Measurements from ENCODE around the gene WDR45B.

Gene WDR45B

GRCh38 chr17:82648165-82648668 lies at the start of gene WDR45B:
TSS of gene WDR45B (minus strand) at chr17:82648444. CDS start at chr17:82648340, 104 bp downstream.
- Histone ChIP-seq H3K4me1 (ENCODE audit: control insufficient read depth, insufficient read depth, low read length) (peaks cover 15% of the 10 kb centered on the region), H3K4me3 (ENCODE audit: low read length in 2 of 2) (peak within 1 kb of the TSS; percentile 89 to 91), H3K9ac (ENCODE audit: low read length in 2 of 2) (peak within 1 kb of the TSS; percentile 92), H3K27ac (ENCODE audit: low read length) (peak within 1 kb of the TSS; percentile 90), H3K27me3 (ENCODE audit: control insufficient read depth in 1 of 2, insufficient read depth in 2 of 2, low read length in 2 of 2) (no peaks in the 10 kb centered on the region), H3K36me3 (ENCODE audit: control insufficient read depth in 2 of 2, insufficient read depth in 2 of 2, low read length in 2 of 2) (peaks cover 11 to 14% of the 10 kb centered on the region in 2 donors), H3K9me3 (ENCODE audit: control insufficient read depth in 2 of 2, low read length in 2 of 2) (no peaks in the 10 kb centered on the region)

GRCh38 chr17:82697808-82698064 lies 49.5 kb upstream of the WDR45B start:
- H3K27ac ChIP-seq (ENCODE audit: low read length) = no peak overlapping the region
- H3K9me3 ChIP-seq (ENCODE audit: control insufficient read depth in 2 of 2, low read length in 2 of 2) = peaks cover 0 to 4% of the 10 kb centered on the region in 2 donors
- peaks cover 27% of the 10 kb centered on the region for H3K4me1 ChIP-seq (ENCODE audit: control insufficient read depth, insufficient read depth, low read length)
- H3K27me3 ChIP-seq (ENCODE audit: control insufficient read depth in 1 of 2, insufficient read depth in 2 of 2, low read length in 2 of 2) = no peaks in the 10 kb centered on the region
- H3K9ac ChIP-seq (ENCODE audit: low read length in 2 of 2) = peak overlapping the region; percentile 48 to 51
- H3K36me3 ChIP-seq (ENCODE audit: control insufficient read depth in 2 of 2, insufficient read depth in 2 of 2, low read length in 2 of 2) = no peaks in the 10 kb centered on the region
- peak overlapping the region; percentile 49 to 74 for H3K4me3 ChIP-seq (ENCODE audit: low read length in 2 of 2)

- H3K27me3 ChIP-seq (ENCODE audit: control insufficient read depth in 1 of 2, insufficient read depth in 2 of 2, low read length in 2 of 2) = no peaks in the 10 kb centered on the region
- peaks cover 0 to 4% of the 10 kb centered on the region in 2 donors for H3K9me3 ChIP-seq (ENCODE audit: control insufficient read depth in 2 of 2, low read length in 2 of 2)
- peaks cover 25% of the 10 kb centered on the region for H3K4me1 ChIP-seq (ENCODE audit: control insufficient read depth, insufficient read depth, low read length)
- peak overlapping the region; percentile 48 to 51 for H3K9ac ChIP-seq (ENCODE audit: low read length in 2 of 2)
- H3K4me3 ChIP-seq (ENCODE audit: low read length in 2 of 2) = peak overlapping the region; percentile 49 to 74
- H3K36me3 ChIP-seq (ENCODE audit: control insufficient read depth in 2 of 2, insufficient read depth in 2 of 2, low read length in 2 of 2) = no peaks in the 10 kb centered on the region
- H3K27ac ChIP-seq (ENCODE audit: low read length) = no peak overlapping the region
Observed at GRCh38 chr17:82696916-82697807, 48.9 kb upstream of the WDR45B start.

- no peaks in the 10 kb centered on the region for H3K36me3 ChIP-seq (ENCODE audit: control insufficient read depth in 2 of 2, insufficient read depth in 2 of 2, low read length in 2 of 2)
- no peak overlapping the region for H3K9ac ChIP-seq (ENCODE audit: low read length in 2 of 2)
- H3K9me3 ChIP-seq (ENCODE audit: control insufficient read depth in 2 of 2, low read length in 2 of 2) = peaks cover 0 to 4% of the 10 kb centered on the region in 2 donors
- no peaks in the 10 kb centered on the region for H3K27me3 ChIP-seq (ENCODE audit: control insufficient read depth in 1 of 2, insufficient read depth in 2 of 2, low read length in 2 of 2)
- H3K27ac ChIP-seq (ENCODE audit: low read length) = no peak overlapping the region
- H3K4me3 ChIP-seq (ENCODE audit: low read length in 2 of 2) = no peak overlapping the region
- peaks cover 22% of the 10 kb centered on the region for H3K4me1 ChIP-seq (ENCODE audit: control insufficient read depth, insufficient read depth, low read length)
Observed at GRCh38 chr17:82696259-82696658, 48.0 kb upstream of the WDR45B start.

- Histone ChIP-seq H3K36me3 (ENCODE audit: control insufficient read depth in 2 of 2, insufficient read depth in 2 of 2, low read length in 2 of 2) (peaks cover 0 to 2% of the 10 kb centered on the region in 2 donors), H3K9ac (ENCODE audit: low read length in 2 of 2) (no peak overlapping the region), H3K4me1 (ENCODE audit: control insufficient read depth, insufficient read depth, low read length) (peaks cover 21% of the 10 kb centered on the region), H3K27me3 (ENCODE audit: control insufficient read depth in 1 of 2, insufficient read depth in 2 of 2, low read length in 2 of 2) (no peaks in the 10 kb centered on the region), H3K27ac (ENCODE audit: low read length) (no peak overlapping the region), H3K4me3 (ENCODE audit: low read length in 2 of 2) (no peak overlapping the region), H3K9me3 (ENCODE audit: control insufficient read depth in 2 of 2, low read length in 2 of 2) (peaks cover 0 to 4% of the 10 kb centered on the region in 2 donors)
Observed at GRCh38 chr17:82694647-82695046, 46.4 kb upstream of the WDR45B start.

- Histone ChIP-seq H3K9me3 (ENCODE audit: control insufficient read depth in 2 of 2, low read length in 2 of 2) (peaks cover 0 to 4% of the 10 kb centered on the region in 2 donors), H3K27ac (ENCODE audit: low read length) (no peak overlapping the region), H3K4me1 (ENCODE audit: control insufficient read depth, insufficient read depth, low read length) (peaks cover 13% of the 10 kb centered on the region), H3K4me3 (ENCODE audit: low read length in 2 of 2) (no peak overlapping the region), H3K27me3 (ENCODE audit: control insufficient read depth in 1 of 2, insufficient read depth in 2 of 2, low read length in 2 of 2) (no peaks in the 10 kb centered on the region), H3K9ac (ENCODE audit: low read length in 2 of 2) (no peak overlapping the region), H3K36me3 (ENCODE audit: control insufficient read depth in 2 of 2, insufficient read depth in 2 of 2, low read length in 2 of 2) (peaks cover 0 to 2% of the 10 kb centered on the region in 2 donors)
Observed at GRCh38 chr17:82693168-82693867, 45.1 kb upstream of the WDR45B start.

- H3K9me3 ChIP-seq (ENCODE audit: control insufficient read depth in 2 of 2, low read length in 2 of 2) = peaks cover 0 to 4% of the 10 kb centered on the region in 2 donors
- H3K27ac ChIP-seq (ENCODE audit: low read length) = no peak overlapping the region
- H3K9ac ChIP-seq (ENCODE audit: low read length in 2 of 2) = no peak overlapping the region
Observed at GRCh38 chr17:82692268-82692667, 44.0 kb upstream of the WDR45B start.

GRCh38 chr17:82691714-82692113 lies 43.5 kb upstream of the WDR45B start:
- Histone ChIP-seq H3K27me3 (ENCODE audit: control insufficient read depth in 1 of 2, insufficient read depth in 2 of 2, low read length in 2 of 2) (no peaks in the 10 kb centered on the region), H3K27ac (ENCODE audit: low read length) (no peak overlapping the region), H3K4me1 (ENCODE audit: control insufficient read depth, insufficient read depth, low read length) (peaks cover 2% of the 10 kb centered on the region)

More at GRCh38 chr17:82692268-82692667, 44.0 kb upstream of the WDR45B start:
- Histone ChIP-seq H3K4me3 (ENCODE audit: low read length in 2 of 2) (no peak overlapping the region), H3K36me3 (ENCODE audit: control insufficient read depth in 2 of 2, insufficient read depth in 2 of 2, low read length in 2 of 2) (peaks cover 0 to 2% of the 10 kb centered on the region in 2 donors), H3K27me3 (ENCODE audit: control insufficient read depth in 1 of 2, insufficient read depth in 2 of 2, low read length in 2 of 2) (no peaks in the 10 kb centered on the region), H3K4me1 (ENCODE audit: control insufficient read depth, insufficient read depth, low read length) (peaks cover 8% of the 10 kb centered on the region)

GRCh38 chr17:82690786-82691489 lies 42.7 kb upstream of the WDR45B start:
- Histone ChIP-seq H3K4me1 (ENCODE audit: control insufficient read depth, insufficient read depth, low read length) (peaks cover 2% of the 10 kb centered on the region), H3K36me3 (ENCODE audit: control insufficient read depth in 2 of 2, insufficient read depth in 2 of 2, low read length in 2 of 2) (peaks cover 0 to 2% of the 10 kb centered on the region in 2 donors), H3K4me3 (ENCODE audit: low read length in 2 of 2) (no peak overlapping the region), H3K27ac (ENCODE audit: low read length) (no peak overlapping the region), H3K9ac (ENCODE audit: low read length in 2 of 2) (no peak overlapping the region), H3K9me3 (ENCODE audit: control insufficient read depth in 2 of 2, low read length in 2 of 2) (peaks cover 0 to 4% of the 10 kb centered on the region in 2 donors), H3K27me3 (ENCODE audit: control insufficient read depth in 1 of 2, insufficient read depth in 2 of 2, low read length in 2 of 2) (no peaks in the 10 kb centered on the region)

More at GRCh38 chr17:82691714-82692113, 43.5 kb upstream of the WDR45B start:
- Histone ChIP-seq H3K36me3 (ENCODE audit: control insufficient read depth in 2 of 2, insufficient read depth in 2 of 2, low read length in 2 of 2) (peaks cover 0 to 2% of the 10 kb centered on the region in 2 donors), H3K9me3 (ENCODE audit: control insufficient read depth in 2 of 2, low read length in 2 of 2) (peaks cover 0 to 4% of the 10 kb centered on the region in 2 donors), H3K4me3 (ENCODE audit: low read length in 2 of 2) (no peak overlapping the region), H3K9ac (ENCODE audit: low read length in 2 of 2) (no peak overlapping the region)

GRCh38 chr17:82689077-82689476 lies 40.8 kb upstream of the WDR45B start:
- H3K36me3 ChIP-seq (ENCODE audit: control insufficient read depth in 2 of 2, insufficient read depth in 2 of 2, low read length in 2 of 2) = peaks cover 2 to 4% of the 10 kb centered on the region in 2 donors
- H3K27ac ChIP-seq (ENCODE audit: low read length) = no peak overlapping the region

More at GRCh38 chr17:82689077-82689476, 40.8 kb upstream of the WDR45B start:
- H3K27me3 ChIP-seq (ENCODE audit: control insufficient read depth in 1 of 2, insufficient read depth in 2 of 2, low read length in 2 of 2) = no peaks in the 10 kb centered on the region
- peaks cover 2% of the 10 kb centered on the region for H3K4me1 ChIP-seq (ENCODE audit: control insufficient read depth, insufficient read depth, low read length)
- no peak overlapping the region for H3K9ac ChIP-seq (ENCODE audit: low read length in 2 of 2)
- no peak overlapping the region for H3K4me3 ChIP-seq (ENCODE audit: low read length in 2 of 2)
- peaks cover 0 to under 1% of the 10 kb centered on the region in 2 donors for H3K9me3 ChIP-seq (ENCODE audit: control insufficient read depth in 2 of 2, low read length in 2 of 2)
